Activated CD8-positive, alpha-beta memory T cell treated with anti-CD3 and anti-CD28 coated beads, Interleukin-2, amount 10 ng/mL, durations not matched to agents 7 days and 5 days (primary cell): ENCODE data around the gene RAD51B. TPM values are rescaled to one million over a fixed set of nuclear protein-coding genes. Genes with fewer than 3 reads are reported as not detected.

Experiments
- ATAC-seq: fragments of 150-1000 bp; cut with Tn5 transposase; one replicate; pipeline ENCODE4 v1.10.0; 2021; ENCODE audit warnings: moderate library complexity
- CTCF ChIA-PET: fragments of 350-600 bp; sonication (Branson Sonifier 250); formaldehyde crosslinking; loops from one replicate; lab custom pipeline; 2021; ENCODE audit warnings: antibody characterized with exemption; lab: Charles Lee
- DNase-seq: peaks from one replicate; pipeline ENCODE4 v3.0.0-alpha.2; 2020
- H3K27ac Mint-ChIP-seq: one replicate; pipeline ENCODE4 v1.8.0; 2021; ENCODE audit warnings: mild to moderate bottlenecking, mixed read lengths
- H3K27me3 Mint-ChIP-seq: one replicate; pipeline ENCODE4 v1.8.0; 2021; ENCODE audit warnings: mixed read lengths
- H3K36me3 Mint-ChIP-seq: one replicate; pipeline ENCODE4 v1.8.0; 2021; ENCODE audit warnings: mild to moderate bottlenecking, mixed read lengths
- H3K4me1 Mint-ChIP-seq: one replicate; pipeline ENCODE4 v1.8.0; 2021; ENCODE audit warnings: mixed read lengths
- H3K4me3 Mint-ChIP-seq: one replicate; pipeline ENCODE4 v1.8.0; 2021; ENCODE audit warnings: mild to moderate bottlenecking, moderate library complexity, mixed read lengths
- H3K9me3 Mint-ChIP-seq: one replicate; pipeline ENCODE4 v1.8.0; 2022; ENCODE audit warnings: low read depth, mixed read lengths
- total RNA-seq, 2 experiments: library from RNA; stranded (reverse); gene quantifications; one replicate each; pipeline ENCODE4 v1.2.3, GENCODE V29; 2021

The RAD51B gene
- total RNA-seq, 2 experiments from 2014 or later, result 35.3 to 55.5 TPM

DNA sequence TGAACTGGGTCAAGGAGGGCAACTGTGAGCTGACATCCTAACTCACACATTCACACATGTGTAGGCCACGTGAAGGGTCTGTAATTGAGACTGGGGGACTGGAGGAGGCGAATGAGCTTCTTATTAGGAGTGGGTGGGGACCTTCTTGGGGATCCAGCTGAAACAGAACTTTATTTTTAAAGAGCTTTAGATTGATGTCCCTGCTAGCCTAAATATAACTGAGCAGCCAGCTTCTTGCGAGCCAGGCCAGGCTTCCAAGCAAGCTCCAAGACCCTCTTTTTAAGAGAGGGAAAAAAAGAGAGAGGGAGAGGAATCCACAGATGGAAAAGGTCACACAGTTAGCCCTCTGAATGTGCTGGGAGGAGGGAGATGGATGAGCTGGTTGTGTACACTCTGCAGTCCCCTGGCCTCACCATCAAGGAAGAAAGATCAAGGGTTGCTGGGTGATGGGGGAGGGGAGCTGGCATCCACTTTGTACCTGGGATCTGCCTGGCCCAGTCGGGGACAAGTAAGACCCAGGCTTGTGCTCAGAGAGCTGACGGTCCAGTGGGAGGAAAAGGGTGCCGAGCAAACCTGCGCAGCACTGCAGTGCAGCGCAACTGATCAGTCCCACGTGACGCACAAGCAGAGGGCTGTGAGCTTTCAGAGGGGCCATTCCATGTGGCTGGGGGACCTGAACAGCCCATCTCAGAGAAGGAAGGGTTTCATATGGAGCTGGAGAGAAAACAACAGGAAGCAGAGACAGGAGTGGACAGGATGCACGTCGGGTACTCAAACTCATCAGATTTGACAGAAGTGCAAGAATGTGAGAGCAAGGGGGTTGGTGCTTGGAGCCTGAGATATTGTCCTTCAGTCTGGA lies 818.8 kb downstream of the RAD51B start:
- no peak overlapping the region for H3K27ac Mint-ChIP-seq

GRCh38 chr14:68639000-68639757 lies 819.6 kb downstream of the RAD51B start:
- Mint-ChIP-seq H3K9me3 (peaks cover 11% of the 10 kb centered on the region), H3K4me1 (no peaks in the 10 kb centered on the region), H3K36me3 (peaks cover 2% of the 10 kb centered on the region), H3K27ac (no peak overlapping the region), H3K27me3 (no peaks in the 10 kb centered on the region), H3K4me3 (no peak overlapping the region)
- CTCF ChIA-PET, result interaction anchor here (0.5 kb wide), 1 partner anchor 574 kb away, joined by 3 read pairs; no protein-coding TSS in a partner anchor
- DNase-seq (no peak), ATAC-seq (no peak)

More for the DNA sequence above, 818.8 kb downstream of the RAD51B start:
- H3K4me1 Mint-ChIP-seq, result no peaks in the 10 kb centered on the region
- CTCF ChIA-PET, result no interaction called here
- H3K36me3 Mint-ChIP-seq, result peaks cover 2% of the 10 kb centered on the region
- no peak overlapping the region for H3K4me3 Mint-ChIP-seq
- H3K9me3 Mint-ChIP-seq, result peaks cover 11% of the 10 kb centered on the region
- no peak for DNase-seq
- ATAC-seq, result no peak
- H3K27me3 Mint-ChIP-seq, result no peaks in the 10 kb centered on the region

GRCh38 chr14:68639758-68640574 lies 820.4 kb downstream of the RAD51B start:
- Mint-ChIP-seq H3K4me3 (no peak overlapping the region), H3K27me3 (no peaks in the 10 kb centered on the region), H3K4me1 (no peaks in the 10 kb centered on the region), H3K27ac (no peak overlapping the region), H3K36me3 (peaks cover 2% of the 10 kb centered on the region), H3K9me3 (peaks cover 11% of the 10 kb centered on the region)
- DNase-seq (no peak), ATAC-seq (no peak)
- CTCF ChIA-PET, result interaction anchor here (0.5 kb wide), 1 partner anchor 574 kb away, joined by 3 read pairs; no protein-coding TSS in a partner anchor

DNA sequence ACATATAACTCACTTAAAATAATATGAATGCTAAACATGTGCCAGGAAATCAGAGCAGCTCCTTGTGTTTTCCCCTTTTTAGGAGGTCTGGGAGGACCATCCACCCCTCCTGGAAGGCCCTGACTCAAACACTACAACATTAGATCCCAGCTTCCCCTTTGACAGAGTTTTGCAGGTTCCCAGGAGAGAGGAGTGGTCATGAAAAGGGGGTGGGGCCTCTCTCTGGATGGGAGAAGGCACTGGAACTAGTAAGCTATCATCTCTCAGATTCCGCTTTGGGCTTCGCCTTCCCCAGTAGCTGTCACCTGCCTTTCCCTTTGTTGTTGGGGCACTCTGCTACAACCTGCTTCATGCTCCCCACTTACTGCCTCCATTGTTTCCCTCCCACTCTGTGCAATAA lies 824.1 kb downstream of the RAD51B start:
- CTCF ChIA-PET, result no interaction called here
- H3K4me3 Mint-ChIP-seq, result no peak overlapping the region
- no peaks in the 10 kb centered on the region for H3K4me1 Mint-ChIP-seq
- no peak overlapping the region for H3K27ac Mint-ChIP-seq
- no peak for DNase-seq
- no peaks in the 10 kb centered on the region for H3K27me3 Mint-ChIP-seq
- peaks cover 2% of the 10 kb centered on the region for H3K36me3 Mint-ChIP-seq
- peaks cover 11% of the 10 kb centered on the region for H3K9me3 Mint-ChIP-seq
- no peak for ATAC-seq

- Mint-ChIP-seq H3K36me3 (peaks cover 2% of the 10 kb centered on the region), H3K9me3 (peaks cover 11% of the 10 kb centered on the region), H3K27ac (no peak overlapping the region), H3K4me1 (no peaks in the 10 kb centered on the region), H3K4me3 (no peak overlapping the region), H3K27me3 (no peaks in the 10 kb centered on the region)
- CTCF ChIA-PET, result no interaction called here
- ATAC-seq, result no peak
- DNase-seq, result no peak
Measured at GRCh38 chr14:68644101-68644500, 824.5 kb downstream of the RAD51B start.

DNA sequence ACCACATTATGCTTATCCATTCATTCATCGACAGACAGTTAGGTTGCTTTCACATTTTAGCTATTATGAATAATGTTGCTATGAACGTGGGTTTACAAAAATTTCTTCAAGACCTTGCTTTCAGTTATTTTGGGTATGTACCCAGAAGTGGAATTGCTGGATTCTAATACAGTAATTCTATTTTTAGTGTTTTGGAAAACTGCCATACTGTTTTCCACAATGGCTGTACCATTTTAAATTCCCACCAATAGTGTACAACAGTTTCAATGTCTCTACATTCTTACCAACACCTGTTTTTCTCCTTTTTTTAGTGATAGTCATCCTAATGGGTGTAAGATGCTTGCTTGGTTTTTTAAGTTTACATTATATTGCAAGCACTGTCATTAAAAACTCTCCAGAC lies 825.8 kb downstream of the RAD51B start:
- CTCF ChIA-PET, result no interaction called here
- H3K36me3 Mint-ChIP-seq, result peaks cover 2% of the 10 kb centered on the region
- peaks cover 10% of the 10 kb centered on the region for H3K9me3 Mint-ChIP-seq
- no peaks in the 10 kb centered on the region for H3K4me1 Mint-ChIP-seq
- DNase-seq, result no peak
- no peak overlapping the region for H3K27ac Mint-ChIP-seq
- no peak overlapping the region for H3K4me3 Mint-ChIP-seq
- ATAC-seq, result no peak
- no peaks in the 10 kb centered on the region for H3K27me3 Mint-ChIP-seq

- H3K9me3 Mint-ChIP-seq, result no peaks in the 10 kb centered on the region
- CTCF ChIA-PET, result interaction anchor here (1.5 kb wide), 1 partner anchor 176 kb away, joined by 3 read pairs; no protein-coding TSS in a partner anchor
- H3K27ac Mint-ChIP-seq, result no peak overlapping the region
- ATAC-seq, result no peak
- no peak overlapping the region for H3K4me3 Mint-ChIP-seq
- no peaks in the 10 kb centered on the region for H3K27me3 Mint-ChIP-seq
- peaks cover 2% of the 10 kb centered on the region for H3K4me1 Mint-ChIP-seq
- no peaks in the 10 kb centered on the region for H3K36me3 Mint-ChIP-seq
- peak; percentile 15 for DNase-seq
Measured at GRCh38 chr14:68649476-68650189, 830.1 kb downstream of the RAD51B start.

GRCh38 chr14:68650404-68650994 lies 830.9 kb downstream of the RAD51B start:
- no peak overlapping the region for H3K4me3 Mint-ChIP-seq
- CTCF ChIA-PET, result interaction anchor here (1.5 kb wide), 1 partner anchor 175 kb away, joined by 3 read pairs; no protein-coding TSS in a partner anchor
- no peak for ATAC-seq
- H3K9me3 Mint-ChIP-seq, result no peaks in the 10 kb centered on the region
- H3K36me3 Mint-ChIP-seq, result no peaks in the 10 kb centered on the region
- no peaks in the 10 kb centered on the region for H3K27me3 Mint-ChIP-seq
- peaks cover 2% of the 10 kb centered on the region for H3K4me1 Mint-ChIP-seq
- DNase-seq, result peak; percentile 11
- no peak overlapping the region for H3K27ac Mint-ChIP-seq

GRCh38 chr14:68651075-68651474 lies 831.5 kb downstream of the RAD51B start:
- DNase-seq (peak; percentile 21), ATAC-seq (no peak)
- CTCF ChIA-PET, result interaction anchor here (1.2 to 1.5 kb wide), 2 partner anchors 174 to 193 kb away, joined by 3 read pairs; no protein-coding TSS in a partner anchor
- no peaks in the 10 kb centered on the region for H3K9me3 Mint-ChIP-seq
- no peaks in the 10 kb centered on the region for H3K27me3 Mint-ChIP-seq
- H3K27ac Mint-ChIP-seq, result no peak overlapping the region
- no peak overlapping the region for H3K4me3 Mint-ChIP-seq
- no peaks in the 10 kb centered on the region for H3K36me3 Mint-ChIP-seq
- H3K4me1 Mint-ChIP-seq, result peaks cover 2% of the 10 kb centered on the region

- Mint-ChIP-seq H3K27me3 (no peaks in the 10 kb centered on the region), H3K4me1 (peaks cover 2% of the 10 kb centered on the region), H3K4me3 (no peak overlapping the region), H3K36me3 (no peaks in the 10 kb centered on the region), H3K27ac (no peak overlapping the region), H3K9me3 (no peaks in the 10 kb centered on the region)
- ATAC-seq (no peak), DNase-seq (peak; percentile 2)
- CTCF ChIA-PET, result interaction anchor here (1.2 kb wide), 1 partner anchor 192 kb away, joined by 3 read pairs; no protein-coding TSS in a partner anchor
Measured at GRCh38 chr14:68651652-68652432, 832.3 kb downstream of the RAD51B start.

- Mint-ChIP-seq H3K9me3 (no peaks in the 10 kb centered on the region), H3K27me3 (no peaks in the 10 kb centered on the region), H3K4me3 (no peak overlapping the region), H3K4me1 (peaks cover 2% of the 10 kb centered on the region), H3K27ac (no peak overlapping the region), H3K36me3 (no peaks in the 10 kb centered on the region)
- no peak for ATAC-seq
- DNase-seq, result peak; percentile 1
- CTCF ChIA-PET, result interaction anchor here (1.2 kb wide), 1 partner anchor 192 kb away, joined by 3 read pairs; no protein-coding TSS in a partner anchor
Measured at GRCh38 chr14:68652433-68652690, 832.8 kb downstream of the RAD51B start.

- Mint-ChIP-seq H3K36me3 (no peaks in the 10 kb centered on the region), H3K27me3 (no peaks in the 10 kb centered on the region), H3K9me3 (no peaks in the 10 kb centered on the region), H3K4me3 (no peak overlapping the region), H3K4me1 (peaks cover 2% of the 10 kb centered on the region), H3K27ac (no peak overlapping the region)
- ATAC-seq, result no peak
- DNase-seq, result peak; percentile 36
- CTCF ChIA-PET, result no interaction called here
Measured at GRCh38 chr14:68653108-68653507, 833.5 kb downstream of the RAD51B start.
